ENCODE data around the gene DLGAP1. TPM values are rescaled to one million over a fixed set of nuclear protein-coding genes. Genes with fewer than 3 reads are reported as not detected.

DLGAP1 gene
- total and polyA plus RNA-seq, 10 of the 15 experiments (the other 5 are each of a cell fraction or from before 2014, with no cell fraction given): 0.23 to 27.6 (median 1.9) TPM

DNA sequence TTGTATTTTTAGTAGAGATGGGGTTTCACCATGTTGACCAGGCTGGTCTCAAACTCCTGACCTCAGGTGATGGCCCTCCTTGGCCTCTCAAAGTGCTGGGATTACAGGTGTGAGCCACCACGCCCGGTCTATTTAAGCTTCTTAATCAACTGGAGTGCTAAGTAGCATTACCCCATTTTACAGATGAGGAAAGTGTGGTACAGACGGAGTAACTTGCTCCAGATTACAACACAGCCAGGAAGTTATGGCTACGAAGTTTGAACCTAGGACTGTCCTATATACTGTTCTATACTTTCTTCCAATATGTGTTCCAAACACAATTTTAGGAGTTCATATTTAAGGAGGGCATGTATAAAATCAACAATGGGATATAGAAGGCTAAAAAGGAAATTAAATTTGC, 807.5 kb downstream of the DLGAP1 start:
- Histone ChIP-seq H3K4me2 (ENCODE audit: control insufficient read depth, insufficient read depth) (no peak overlapping the region), H3K9me3 (replicated peaks; ENCODE audit: control insufficient read depth, insufficient read depth, low read length) (no peaks in the 10 kb centered on the region), H2AFZ (ENCODE audit: control insufficient read depth, low read depth, low read length) (no peak overlapping the region), H3K36me3 (ENCODE audit: control insufficient read depth in 2 of 2, insufficient read depth in 2 of 2, low read length in 1 of 2) (no peaks in the 10 kb centered on the region), H3K4me1 (ENCODE audit: control insufficient read depth, insufficient read depth, low read length) (no peaks in the 10 kb centered on the region), H3K9ac (ENCODE audit: control insufficient read depth, insufficient read depth, low read length) (no peak overlapping the region), H3K79me2 (ENCODE audit: control insufficient read depth, insufficient read depth, low read length) (no peaks in the 10 kb centered on the region), H3K27me3 (replicated peaks in 1 of 2; ENCODE audit: control insufficient read depth in 2 of 2, insufficient read depth in 2 of 2, low read length in 1 of 2) (no peaks in the 10 kb centered on the region), H3K4me3 (no peak overlapping the region), H3K27ac (ENCODE audit: control insufficient read depth, insufficient read depth) (no peak overlapping the region), H4K20me1 (ENCODE audit: control insufficient read depth, insufficient read depth) (no peaks in the 10 kb centered on the region)
- ChIA-PET RAD21 (ENCODE audit: unreplicated experiment) (interaction anchor here (1.0 kb wide), 1 partner anchor 19 kb away, joined by 4 read pairs; no protein-coding TSS in a partner anchor), SMC1A (ENCODE audit: uncharacterized antibody, unreplicated experiment) (no interaction called here), POLR2A (no interaction called here), CTCF (no interaction called here)
- ATAC-seq: no peak
- WGBS (ENCODE audit: insufficient coverage, insufficient replicate concordance, low lambda C conversion rate, missing lambda C conversion rate): 40% methylated on average over 4 of the region's 4 CpGs
- TF ChIP-seq ASH2L (IDR thresholded peaks at IDR 0.05; ENCODE audit: borderline replicate concordance, low read depth) (no peak), ZBED1 (IDR thresholded peaks at IDR 0.05; ENCODE audit: borderline replicate concordance) (no peak), SUZ12 (IDR thresholded peaks at IDR 0.05; ENCODE audit: unreplicated experiment) (no peak), EZH2 (IDR thresholded peaks at IDR 0.05; ENCODE audit: borderline replicate concordance, control insufficient read depth, low read depth, low read length) (no peak), TCF3 (IDR thresholded peaks at IDR 0.05; ENCODE audit: borderline replicate concordance, insufficient read depth, low read depth, low read length) (no peak), SMAD1 (IDR thresholded peaks at IDR 0.05; ENCODE audit: low read depth, partially characterized antibody) (no peak), TAF1 (IDR thresholded peaks at IDR 0.05; ENCODE audit: borderline replicate concordance, low read depth, low read length) (no peak), BRCA1 (IDR thresholded peaks at IDR 0.05; ENCODE audit: low read depth, low read length) (no peak)
- TF ChIP-seq, protein P1, sequence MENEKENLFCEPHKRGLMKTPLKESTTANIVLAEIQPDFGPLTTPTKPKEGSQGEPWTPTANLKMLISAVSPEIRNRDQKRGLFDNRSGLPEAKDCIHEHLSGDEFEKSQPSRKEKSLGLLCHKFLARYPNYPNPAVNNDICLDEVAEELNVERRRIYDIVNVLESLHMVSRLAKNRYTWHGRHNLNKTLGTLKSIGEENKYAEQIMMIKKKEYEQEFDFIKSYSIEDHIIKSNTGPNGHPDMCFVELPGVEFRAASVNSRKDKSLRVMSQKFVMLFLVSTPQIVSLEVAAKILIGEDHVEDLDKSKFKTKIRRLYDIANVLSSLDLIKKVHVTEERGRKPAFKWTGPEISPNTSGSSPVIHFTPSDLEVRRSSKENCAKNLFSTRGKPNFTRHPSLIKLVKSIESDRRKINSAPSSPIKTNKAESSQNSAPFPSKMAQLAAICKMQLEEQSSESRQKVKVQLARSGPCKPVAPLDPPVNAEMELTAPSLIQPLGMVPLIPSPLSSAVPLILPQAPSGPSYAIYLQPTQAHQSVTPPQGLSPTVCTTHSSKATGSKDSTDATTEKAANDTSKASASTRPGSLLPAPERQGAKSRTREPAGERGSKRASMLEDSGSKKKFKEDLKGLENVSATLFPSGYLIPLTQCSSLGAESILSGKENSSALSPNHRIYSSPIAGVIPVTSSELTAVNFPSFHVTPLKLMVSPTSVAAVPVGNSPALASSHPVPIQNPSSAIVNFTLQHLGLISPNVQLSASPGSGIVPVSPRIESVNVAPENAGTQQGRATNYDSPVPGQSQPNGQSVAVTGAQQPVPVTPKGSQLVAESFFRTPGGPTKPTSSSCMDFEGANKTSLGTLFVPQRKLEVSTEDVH (IDR thresholded peaks at IDR 0.05; ENCODE audit: low read depth, partially characterized antibody): no peak
- in situ Hi-C loops (cut with MboI): no loop called here
- no peak for DNase-seq (ENCODE audit: low read depth, low spot score)
- BruUV-seq (replicated peaks): no TSS peak
- intact Hi-C loops (cut with micrococcal nuclease; ENCODE audit: unreplicated experiment): no loop called here
- no peak for FAIRE-seq
